HPDE6-E6E7 (cell line): ENCODE measurements around the gene ARHGEF17.

Experiments
- DNase-seq: peaks from one replicate; pipeline ENCODE4 v3.0.0; 2011; ENCODE audit warnings: missing footprints; ENCODE audit errors: extremely low spot score

ARHGEF17 gene

GRCh38 chr11:73333173-73333572 lies 25.1 kb downstream of the ARHGEF17 start:
- no peak for DNase-seq

- DNase-seq = no peak
These were observed 25.7 kb downstream of the ARHGEF17 start for GRCh38 chr11:73333640-73334383.

GRCh38 chr11:73334384-73335203 lies 26.5 kb downstream of the ARHGEF17 start:
- DNase-seq = peak; percentile 72

GRCh38 chr11:73335204-73335923 lies 27.3 kb downstream of the ARHGEF17 start:
- DNase-seq = peak; percentile 71

- no peak for DNase-seq
These were observed 29.8 kb downstream of the ARHGEF17 start for GRCh38 chr11:73337846-73338245.

GRCh38 chr11:73338279-73338678 lies 30.2 kb downstream of the ARHGEF17 start:
- no peak for DNase-seq

- no peak for DNase-seq
These were observed 32.1 kb downstream of the ARHGEF17 start for GRCh38 chr11:73340164-73340563.

GRCh38 chr11:73342633-73343032 lies 34.6 kb downstream of the ARHGEF17 start:
- DNase-seq = no peak

GRCh38 chr11:73343076-73343873 lies 35.2 kb downstream of the ARHGEF17 start:
- no peak for DNase-seq

- DNase-seq = no peak
These were observed 36.1 kb downstream of the ARHGEF17 start for GRCh38 chr11:73344191-73344607.

- DNase-seq = no peak
These were observed 37.5 kb downstream of the ARHGEF17 start for GRCh38 chr11:73345481-73346160.

GRCh38 chr11:73346186-73346935 lies 38.3 kb downstream of the ARHGEF17 start:
- DNase-seq = no peak

- DNase-seq = no peak
These were observed 39.0 kb downstream of the ARHGEF17 start for GRCh38 chr11:73347067-73347466.

GRCh38 chr11:73348838-73349237 lies 40.8 kb downstream of the ARHGEF17 start:
- no peak for DNase-seq

- no peak for DNase-seq
These were observed 41.6 kb downstream of the ARHGEF17 start for GRCh38 chr11:73349633-73350032.

GRCh38 chr11:73350908-73351636 lies 43.0 kb downstream of the ARHGEF17 start:
- peak; percentile 81 for DNase-seq

- no peak for DNase-seq
These were observed 45.3 kb downstream of the ARHGEF17 start for GRCh38 chr11:73353422-73353821.

GRCh38 chr11:73355109-73355508 lies 47.0 kb downstream of the ARHGEF17 start:
- DNase-seq = no peak
